ENCODE data around the gene CCN2. TPM values are rescaled to one million over a fixed set of nuclear protein-coding genes. Genes with fewer than 3 reads are reported as not detected.

The CCN2 gene
- polyA plus RNA-seq, 1 of the 3 experiments (the other 2 are of a cell fraction): 709 TPM

- H3K4me2 ChIP-seq: no peak overlapping the region
- no peaks in the 10 kb centered on the region for H3K79me2 ChIP-seq (ENCODE audit: insufficient read depth)
- no peaks in the 10 kb centered on the region for H3K36me3 ChIP-seq (replicated peaks in 1 of 2; ENCODE audit: control insufficient read depth in 1 of 2, insufficient read depth in 2 of 2, low read length in 1 of 2)
- H2AFZ ChIP-seq (ENCODE audit: low read depth): no peak overlapping the region
- TF ChIP-seq MEF2A (IDR thresholded peaks at IDR 0.05; ENCODE audit: borderline replicate concordance, low read depth) (no peak), USF1 (IDR thresholded peaks at IDR 0.05; ENCODE audit: borderline replicate concordance, low read depth) (no peak), POLR2AphosphoS5 (IDR thresholded peaks at IDR 0.05; ENCODE audit: low read depth, low read length) (no peak), YY1 (IDR thresholded peaks at IDR 0.05; ENCODE audit: low read depth) (no peak), FOXJ3 (CRISPR knock-in tag; IDR thresholded peaks at IDR 0.05) (no peak), MXI1 (IDR thresholded peaks at IDR 0.05; ENCODE audit: low read depth, low read length) (no peak), EZH2phosphoT487 (IDR thresholded peaks at IDR 0.05; ENCODE audit: borderline replicate concordance, low read depth) (no peak), TCF12 (IDR thresholded peaks at IDR 0.05) (no peak), SMC3 (IDR thresholded peaks at IDR 0.05; ENCODE audit: low read depth, low read length) (no peak), CHD2 (IDR thresholded peaks at IDR 0.05; ENCODE audit: low read length, partially characterized antibody) (no peak), GATA2 (CRISPR knock-in tag; IDR thresholded peaks at IDR 0.05) (no peak), JUND (IDR thresholded peaks at IDR 0.05) (no peak), GABPA (IDR thresholded peaks at IDR 0.05; ENCODE audit: low read depth) (no peak), RCOR1 (IDR thresholded peaks at IDR 0.05; ENCODE audit: low read length) (no peak), EP300 (IDR thresholded peaks at IDR 0.05; ENCODE audit: borderline replicate concordance in 1 of 2, low read depth in 1 of 2, low read length in 1 of 2) (no peak), CTCF (IDR thresholded peaks at IDR 0.05) (no peak), TEAD4 (IDR thresholded peaks at IDR 0.05; ENCODE audit: borderline replicate concordance, insufficient read depth) (no peak), ELF1 (IDR thresholded peaks at IDR 0.05) (no peak), RAD21 (IDR thresholded peaks at IDR 0.05; ENCODE audit: low read length) (no peak), FOSL2 (IDR thresholded peaks at IDR 0.05; ENCODE audit: borderline replicate concordance, low read depth) (no peak)
- POLR2A ChIA-PET: no interaction called here
- H4K20me1 ChIP-seq (ENCODE audit: insufficient read depth): no peaks in the 10 kb centered on the region
- H3K27ac ChIP-seq (ENCODE audit: low read depth in 2 of 2, low read length in 1 of 2): no peak overlapping the region
- no peak overlapping the region for H3K4me3 ChIP-seq (ENCODE audit: low read depth in 2 of 2, low read length in 1 of 2)
- H3K9me3 ChIP-seq: no peaks in the 10 kb centered on the region
- H3K9me2 ChIP-seq: no peaks in the 10 kb centered on the region
- DNase-seq: no peak
- no peak overlapping the region for H3K9ac ChIP-seq
- CTCF ChIA-PET: no interaction called here
- no peaks in the 10 kb centered on the region for H3K27me3 ChIP-seq (ENCODE audit: insufficient read depth)
- no peaks in the 10 kb centered on the region for H3F3A ChIP-seq (replicated peaks; ENCODE audit: insufficient read depth)
- H3K4me1 ChIP-seq (ENCODE audit: control insufficient read depth in 1 of 2, insufficient read depth in 2 of 2, low read depth in 1 of 2, low read length in 1 of 2): no peaks in the 10 kb centered on the region; a peak in 1 of 4 replicates
Measured at GRCh38 chr6:131963063-131963462, 11.9 kb upstream of the CCN2 start.

Data from SK-N-SH (cell line).